ENCODE results near the gene DNAJC7. TPM values are rescaled to one million over a fixed set of nuclear protein-coding genes. Genes with fewer than 3 reads are reported as not detected.

DNAJC7 gene
- total and polyA plus RNA-seq, 9 of the 15 experiments (the other 6 are each of a cell fraction or from before 2014, with no cell fraction given): 85.8 to 262 (median 157) TPM

GRCh38 chr17:41930009-41930832, 87.0 kb downstream of the DNAJC7 start, which contains the start of gene ODAD4 (continued):
- no peak for TF ChIP-seq DDX20 (tag; IDR thresholded peaks at IDR 0.05; ENCODE audit: low read depth)
- no peak for TF ChIP-seq ZNF584 (CRISPR knock-in tag; IDR thresholded peaks at IDR 0.05; ENCODE audit: low read depth)
- TF ChIP-seq PTBP1 (IDR thresholded peaks at IDR 0.05; ENCODE audit: low read depth, low read length): 0 out of 2 replicates have a peak, but pooled peaks have one; percentile 67
- TF ChIP-seq NR1H2 (CRISPR knock-in tag; IDR thresholded peaks at IDR 0.05): no peak
- peak; percentile 89 for TF ChIP-seq ATF7 (IDR thresholded peaks at IDR 0.05)
- no peak for TF ChIP-seq MIER1 (IDR thresholded peaks at IDR 0.05; ENCODE audit: low read depth)
- no peak for TF ChIP-seq ELK1 (CRISPR knock-in tag; IDR thresholded peaks at IDR 0.05)
- TF ChIP-seq ZNF639 (CRISPR knock-in tag; conservative IDR thresholded peaks at IDR 0.05 in 1 of 2, IDR thresholded peaks at IDR 0.05 in 1 of 2): peak in 1 of 2 experiments; percentile 40; a peak in 1 of 4 replicates
- TF ChIP-seq, protein P1, sequence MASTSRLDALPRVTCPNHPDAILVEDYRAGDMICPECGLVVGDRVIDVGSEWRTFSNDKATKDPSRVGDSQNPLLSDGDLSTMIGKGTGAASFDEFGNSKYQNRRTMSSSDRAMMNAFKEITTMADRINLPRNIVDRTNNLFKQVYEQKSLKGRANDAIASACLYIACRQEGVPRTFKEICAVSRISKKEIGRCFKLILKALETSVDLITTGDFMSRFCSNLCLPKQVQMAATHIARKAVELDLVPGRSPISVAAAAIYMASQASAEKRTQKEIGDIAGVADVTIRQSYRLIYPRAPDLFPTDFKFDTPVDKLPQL (IDR thresholded peaks at IDR 0.05; ENCODE audit: extremely low read depth, insufficient read length): no peak
- 0 out of 4 replicates have a peak, but pooled peaks of 1 of the 2 experiments have one; percentile 22 for TF ChIP-seq TBL1XR1 (IDR thresholded peaks at IDR 0.05; ENCODE audit: low read length in 2 of 2)
- TF ChIP-seq, protein P2, sequence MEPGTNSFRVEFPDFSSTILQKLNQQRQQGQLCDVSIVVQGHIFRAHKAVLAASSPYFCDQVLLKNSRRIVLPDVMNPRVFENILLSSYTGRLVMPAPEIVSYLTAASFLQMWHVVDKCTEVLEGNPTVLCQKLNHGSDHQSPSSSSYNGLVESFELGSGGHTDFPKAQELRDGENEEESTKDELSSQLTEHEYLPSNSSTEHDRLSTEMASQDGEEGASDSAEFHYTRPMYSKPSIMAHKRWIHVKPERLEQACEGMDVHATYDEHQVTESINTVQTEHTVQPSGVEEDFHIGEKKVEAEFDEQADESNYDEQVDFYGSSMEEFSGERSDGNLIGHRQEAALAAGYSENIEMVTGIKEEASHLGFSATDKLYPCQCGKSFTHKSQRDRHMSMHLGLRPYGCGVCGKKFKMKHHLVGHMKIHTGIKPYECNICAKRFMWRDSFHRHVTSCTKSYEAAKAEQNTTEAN (CRISPR knock-in tag; IDR thresholded peaks at IDR 0.05): no peak
- no peak for TF ChIP-seq ZSCAN32 (CRISPR knock-in tag; IDR thresholded peaks at IDR 0.05)
- TF ChIP-seq ZNF175 (CRISPR knock-in tag; IDR thresholded peaks at IDR 0.05; ENCODE audit: low read depth): no peak
- peak; percentile 62; the same call in 1 of the 2 replicates for TF ChIP-seq ZNF24 (IDR thresholded peaks at IDR 0.05)
- TF ChIP-seq KAT2B (IDR thresholded peaks at IDR 0.05; ENCODE audit: low read depth, low read length): no peak
